A204.1 (cell line): ENCODE measurements around the gene LETM1.
"Not testable (repeated sequence)": the region's sequence is repeated elsewhere in the genome, so short reads cannot be mapped to it uniquely, and the experiment has no call there.

Source experiments
- FAIRE-seq: peaks from 2 replicates; lab custom pipeline; 2012; peaks lifted over from hg19 to GRCh38; lab: Jason Lieb, UNC

Gene LETM1

GRCh38 chr4:1851160-1851559 lies 4.8 kb downstream of the LETM1 start:
- no peak for FAIRE-seq

DNA sequence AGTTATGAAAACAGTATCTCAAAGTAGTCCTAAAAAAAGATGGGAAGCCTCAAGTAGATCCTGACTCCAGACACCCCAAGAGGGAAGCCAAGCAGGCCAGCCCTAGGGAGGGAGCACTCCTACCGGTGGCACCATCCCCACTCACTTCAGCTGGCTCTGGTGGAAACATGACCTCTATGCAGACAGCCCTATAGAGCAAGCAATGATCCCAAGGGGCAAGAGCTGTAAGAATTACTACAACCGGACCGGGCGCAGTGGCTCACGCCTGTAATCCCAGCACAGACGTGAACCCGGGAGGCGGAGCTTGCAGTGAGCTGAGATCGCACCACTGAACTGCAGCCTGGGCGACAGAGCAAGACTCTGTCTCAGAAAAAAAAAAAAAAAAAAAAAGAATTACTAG lies 5.7 kb downstream of the LETM1 start:
- FAIRE-seq, result no peak

DNA sequence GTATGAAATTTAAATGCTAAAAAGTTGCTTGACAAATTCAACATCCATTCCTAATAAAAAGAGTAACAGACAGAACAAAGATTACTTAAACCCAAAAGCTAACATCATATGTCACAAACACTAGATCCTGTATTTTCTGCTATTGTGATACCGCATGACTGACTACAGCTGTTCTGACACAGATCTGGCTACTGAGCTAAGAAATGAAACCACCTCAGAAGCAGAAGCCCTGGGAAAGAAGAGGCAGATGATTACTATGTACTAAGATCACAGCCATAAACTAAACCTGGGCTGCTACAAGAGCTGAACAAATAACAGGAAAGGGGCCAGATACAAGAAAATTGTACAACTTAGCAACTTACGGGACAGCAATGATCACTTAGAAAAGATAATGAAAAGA lies 9.4 kb downstream of the LETM1 start:
- FAIRE-seq, result no peak

DNA sequence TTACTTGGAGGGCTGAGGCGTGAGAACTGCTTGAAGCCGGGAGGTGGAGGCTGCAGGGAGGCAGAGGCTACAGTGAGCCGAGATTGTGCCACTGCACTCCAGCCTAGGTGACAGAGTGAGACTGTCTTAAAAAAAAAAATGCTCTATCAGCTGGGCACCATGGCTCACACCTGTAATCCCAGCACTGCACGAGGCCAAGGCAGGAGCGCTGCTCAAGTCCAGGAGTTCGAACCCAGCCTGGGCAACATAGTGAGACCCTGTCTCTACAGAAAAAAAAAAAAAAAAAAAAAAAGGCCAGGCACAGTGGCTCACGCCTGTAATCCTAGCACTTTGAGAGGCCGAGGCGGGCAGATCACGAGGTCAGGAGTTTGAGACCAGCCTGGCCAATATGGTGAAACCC lies 11.3 kb downstream of the LETM1 start:
- FAIRE-seq, result not testable (repeated sequence)

- no peak for FAIRE-seq
Observed at GRCh38 chr4:1843852-1844251, 12.1 kb downstream of the LETM1 start.

GRCh38 chr4:1842993-1843448 lies 12.9 kb downstream of the LETM1 start:
- FAIRE-seq, result no peak

GRCh38 chr4:1842339-1842895 lies 13.5 kb downstream of the LETM1 start:
- no peak for FAIRE-seq

- no peak for FAIRE-seq
Observed at GRCh38 chr4:1841887-1842210, 14.1 kb downstream of the LETM1 start.

- no peak for FAIRE-seq
Observed at GRCh38 chr4:1841201-1841886, 14.6 kb downstream of the LETM1 start.

DNA sequence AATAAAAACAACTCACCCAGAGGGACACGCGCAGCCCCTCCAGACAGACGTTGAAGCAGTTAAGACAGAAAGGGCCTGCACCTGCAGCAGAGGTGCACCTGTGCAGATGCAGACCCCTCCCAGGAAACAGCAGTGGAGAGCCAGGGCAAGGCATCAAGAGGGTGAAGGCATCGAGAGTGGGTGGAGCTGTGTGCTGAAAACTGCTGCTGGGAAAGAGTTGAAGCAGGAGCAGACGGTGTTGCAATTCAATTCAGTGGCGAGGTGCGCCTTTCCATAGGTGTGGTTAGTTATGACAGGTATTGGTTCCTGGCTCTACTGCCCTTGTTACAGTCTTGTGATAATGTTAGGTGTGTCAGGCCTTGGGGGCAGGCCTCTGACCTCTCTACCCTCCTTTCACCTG lies 16.7 kb downstream of the LETM1 start:
- no peak for FAIRE-seq

DNA sequence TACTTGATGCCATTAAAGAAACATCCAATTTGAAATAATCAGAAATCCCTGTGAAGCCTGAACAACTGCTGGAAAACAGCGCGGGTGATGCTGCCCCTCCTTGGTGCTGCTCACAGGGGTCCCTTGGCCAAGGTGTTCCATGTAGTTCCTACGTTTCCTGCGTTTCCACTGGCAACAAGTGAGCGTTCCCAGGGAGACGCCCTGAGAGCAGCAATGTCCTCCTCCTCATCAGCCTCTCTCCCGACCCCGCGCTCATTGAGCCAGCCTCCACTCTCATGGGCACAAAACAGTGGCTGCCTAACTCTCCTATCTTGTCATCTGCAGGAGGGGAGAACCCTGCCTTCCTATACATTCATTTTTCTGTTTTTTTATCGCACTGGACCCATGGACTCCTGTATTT lies 18.9 kb downstream of the LETM1 start:
- FAIRE-seq, result no peak

DNA sequence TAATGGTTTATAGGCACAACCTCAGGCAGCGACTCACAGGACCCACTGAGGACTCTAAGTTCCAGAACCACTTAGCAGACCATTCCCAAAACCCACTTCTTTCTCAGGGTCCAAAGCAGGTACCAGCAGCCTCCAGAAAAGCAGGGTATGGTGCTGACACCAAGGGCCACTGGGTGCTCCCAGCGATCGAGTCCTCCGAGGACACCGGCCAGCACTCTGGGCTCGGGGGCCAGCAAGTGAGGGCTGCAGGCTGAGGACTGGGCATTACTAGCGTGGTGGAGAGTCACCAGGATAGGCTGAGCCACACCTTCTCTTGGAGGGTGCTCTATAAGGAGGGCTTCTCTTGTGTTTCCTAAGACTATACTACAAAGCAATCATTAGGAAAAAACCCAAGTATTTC lies 19.3 kb downstream of the LETM1 start:
- no peak for FAIRE-seq

DNA sequence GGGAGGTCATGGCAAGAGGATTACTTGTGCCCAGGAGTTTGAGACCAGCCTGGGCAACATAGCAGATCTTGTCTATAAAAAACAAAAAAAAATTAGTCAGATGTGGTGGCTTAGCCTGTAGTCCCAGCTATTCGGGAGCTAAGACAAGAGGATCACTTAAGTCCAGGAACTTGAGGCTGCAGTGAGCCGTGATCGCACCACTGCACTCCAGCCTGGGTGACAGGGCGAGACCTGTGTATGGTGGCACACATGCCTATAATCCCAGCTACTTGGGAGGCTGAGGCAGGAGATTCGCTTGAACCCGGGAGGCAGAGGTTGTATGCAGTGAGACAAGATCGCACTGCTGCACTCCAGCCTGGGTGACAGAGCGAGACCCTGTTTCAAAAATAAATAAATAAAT lies 20.1 kb downstream of the LETM1 start:
- FAIRE-seq, result not testable (repeated sequence)

DNA sequence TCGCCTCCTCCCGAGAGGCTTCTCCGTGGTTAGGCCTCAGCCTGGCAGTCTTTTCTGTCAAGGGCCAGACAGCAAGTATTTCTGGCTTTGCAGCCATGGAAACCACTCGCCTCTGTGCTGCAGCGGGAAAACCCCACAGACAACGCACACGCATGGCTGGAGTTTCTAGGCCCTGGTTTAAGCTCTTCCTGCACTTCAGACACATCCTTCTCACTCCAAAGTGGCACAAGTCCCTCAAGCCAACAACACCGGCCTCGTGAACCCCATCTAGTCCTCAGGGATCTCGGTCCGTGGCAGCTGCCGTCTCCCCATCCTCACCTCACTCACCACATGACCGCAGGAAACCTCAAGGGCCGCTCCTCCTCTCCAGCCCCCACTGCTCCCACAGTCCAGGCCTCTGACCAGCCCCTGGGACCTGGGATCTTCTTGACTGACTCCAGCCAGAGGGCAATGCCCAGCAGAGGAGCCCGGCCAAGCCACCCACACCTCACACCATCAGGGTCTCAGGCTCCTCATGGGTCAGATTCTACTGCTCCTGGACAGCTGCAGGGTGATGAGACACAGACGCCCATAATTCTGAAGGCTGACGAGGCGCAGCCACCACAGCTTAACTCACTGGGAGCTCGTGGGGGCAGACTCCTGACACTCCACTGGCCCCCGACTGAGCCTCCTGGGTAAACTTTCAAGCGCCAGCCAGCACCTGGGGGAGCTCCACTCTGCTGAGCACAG lies 21.7 kb downstream of the LETM1 start:
- no peak for FAIRE-seq

DNA sequence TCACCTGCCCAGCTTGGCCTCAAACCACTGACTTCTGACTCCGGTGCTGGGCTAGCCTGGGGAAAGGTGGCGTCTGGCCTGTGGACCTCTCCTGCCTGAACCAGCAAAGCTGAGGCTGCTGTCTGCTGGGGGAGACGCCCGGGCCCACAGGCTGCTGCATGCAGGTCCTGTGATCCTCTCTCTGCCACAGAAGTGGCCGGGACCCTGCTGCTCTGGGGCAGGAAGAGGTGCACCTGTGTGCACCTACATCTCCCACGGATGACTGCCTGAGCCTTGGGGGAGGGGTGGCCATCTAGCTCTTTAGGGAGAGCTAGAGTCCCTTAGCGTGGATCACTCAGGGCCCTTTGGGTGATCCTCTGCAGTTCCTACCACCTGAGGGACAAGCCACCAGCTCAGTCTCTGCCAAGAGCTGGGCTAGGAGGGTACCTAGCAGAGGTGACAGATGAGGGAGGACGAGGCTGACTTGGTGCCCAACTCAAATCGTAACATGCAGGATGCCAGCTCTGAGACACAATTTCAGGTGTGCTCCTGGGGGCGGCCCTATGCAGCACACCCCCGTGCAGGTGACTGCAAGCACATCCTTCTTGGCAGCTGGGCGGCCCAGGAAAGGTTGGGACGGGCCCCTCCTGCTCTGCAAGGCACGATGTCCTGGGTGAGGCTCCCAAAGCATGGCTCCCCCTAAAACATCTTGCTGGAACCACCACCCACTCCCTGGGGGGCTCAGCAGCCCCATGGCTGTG lies 22.5 kb downstream of the LETM1 start:
- no peak for FAIRE-seq

DNA sequence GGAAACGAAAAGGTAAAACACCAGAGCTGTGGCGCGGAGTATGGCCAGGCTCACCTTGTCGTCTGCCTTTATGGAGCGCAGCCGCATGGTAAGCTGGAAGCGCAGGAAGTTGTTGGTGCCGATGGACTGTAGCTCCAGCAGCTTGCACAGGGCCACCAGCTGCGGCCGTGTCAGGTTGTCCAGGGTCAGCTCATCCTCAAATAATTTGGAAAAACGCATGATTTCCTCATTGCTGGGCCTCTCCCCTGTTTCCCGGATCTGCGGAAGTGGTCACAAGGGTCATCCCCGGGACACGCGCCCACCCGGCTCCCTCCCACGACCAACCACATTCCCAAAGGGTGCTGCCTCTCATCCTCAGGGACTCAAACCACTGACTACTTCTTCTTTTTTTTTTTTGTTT lies 23.3 kb downstream of the LETM1 start:
- FAIRE-seq, result no peak

GRCh38 chr4:1831331-1831730 lies 24.6 kb downstream of the LETM1 start:
- no peak for FAIRE-seq

GRCh38 chr4:1830642-1831228 lies 25.2 kb downstream of the LETM1 start:
- FAIRE-seq, result no peak

- FAIRE-seq, result no peak
Observed at GRCh38 chr4:1830234-1830633, 25.7 kb downstream of the LETM1 start.

GRCh38 chr4:1826531-1827350 lies 29.2 kb downstream of the LETM1 start:
- no peak for FAIRE-seq

- no peak for FAIRE-seq
Observed at GRCh38 chr4:1825326-1825725, 30.6 kb downstream of the LETM1 start.

GRCh38 chr4:1824746-1825145 lies 31.2 kb downstream of the LETM1 start:
- no peak for FAIRE-seq
